ENCODE measurements around the gene UBQLN4.
"Not testable (repeated sequence)": the region's sequence is repeated elsewhere in the genome, so short reads cannot be mapped to it uniquely, and the experiment has no call there.

Gene UBQLN4

DNA sequence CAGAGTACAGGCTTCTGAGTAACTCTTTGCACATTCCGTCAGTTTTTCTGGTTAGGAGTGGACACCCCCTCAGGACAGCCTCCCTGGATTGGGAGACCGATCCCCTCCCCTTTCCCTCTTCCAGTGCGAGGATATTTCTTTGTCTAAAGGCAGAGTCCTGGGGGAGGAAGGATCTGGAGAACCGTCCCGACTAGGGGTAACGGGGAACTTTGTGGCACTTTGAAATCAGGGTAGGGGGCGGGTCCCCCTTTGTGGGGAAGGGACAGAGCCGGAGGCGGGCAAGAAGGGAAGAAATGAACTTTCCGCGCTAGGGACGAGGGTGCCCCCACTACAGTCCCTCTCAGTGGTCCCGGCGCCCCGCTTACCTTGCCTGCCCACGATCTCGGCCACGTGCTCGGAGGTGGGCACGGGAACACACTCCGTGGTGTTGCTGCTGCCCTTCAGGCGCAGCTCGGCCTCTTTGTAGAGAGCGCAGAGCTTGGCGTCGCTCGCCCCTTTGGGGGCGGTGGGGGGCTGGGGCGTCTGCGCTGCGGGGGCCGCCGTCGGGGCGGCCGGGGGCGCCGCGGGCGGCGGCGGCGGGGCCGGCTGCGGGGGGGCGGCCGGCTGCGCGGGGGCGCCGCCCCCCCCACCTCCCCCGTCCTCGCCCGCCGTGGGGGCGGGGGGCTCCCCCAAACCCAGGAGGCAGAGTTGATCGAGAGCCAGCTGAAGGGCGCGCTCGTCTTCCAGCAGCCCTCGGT, 27.8 kb upstream of the UBQLN4 start:
- no peak for DNase-seq (ENCODE audit: low read depth)

GRCh38 chr1:156080863-156081179, 27.2 kb upstream of the UBQLN4 start:
- DNase-seq (ENCODE audit: low read depth) = no peak

- DNase-seq (ENCODE audit: low read depth) = no peak
These were observed 26.8 kb upstream of the UBQLN4 start for GRCh38 chr1:156080241-156080862.

- no peak for DNase-seq (ENCODE audit: low read depth)
These were observed 26.2 kb upstream of the UBQLN4 start for GRCh38 chr1:156079762-156080161.

DNA sequence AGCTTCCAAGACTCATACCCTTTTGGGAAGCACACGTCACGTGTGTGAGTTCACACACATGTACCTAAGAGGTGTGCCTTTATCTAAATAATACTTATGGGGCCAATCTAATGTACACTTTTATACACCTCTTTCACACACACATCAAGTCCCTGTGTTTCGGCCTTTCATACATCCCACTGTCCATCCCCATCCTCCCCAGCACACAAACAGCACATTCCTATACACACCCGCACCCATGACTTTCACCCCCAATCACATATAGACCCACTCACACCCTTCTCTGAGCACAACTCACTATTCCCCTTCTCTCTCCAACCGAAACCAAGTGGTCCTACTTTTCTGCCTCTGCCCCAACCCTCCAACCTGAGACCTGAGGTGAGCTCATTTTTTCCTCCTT, 25.1 kb upstream of the UBQLN4 start:
- no peak for DNase-seq (ENCODE audit: low read depth)

DNA sequence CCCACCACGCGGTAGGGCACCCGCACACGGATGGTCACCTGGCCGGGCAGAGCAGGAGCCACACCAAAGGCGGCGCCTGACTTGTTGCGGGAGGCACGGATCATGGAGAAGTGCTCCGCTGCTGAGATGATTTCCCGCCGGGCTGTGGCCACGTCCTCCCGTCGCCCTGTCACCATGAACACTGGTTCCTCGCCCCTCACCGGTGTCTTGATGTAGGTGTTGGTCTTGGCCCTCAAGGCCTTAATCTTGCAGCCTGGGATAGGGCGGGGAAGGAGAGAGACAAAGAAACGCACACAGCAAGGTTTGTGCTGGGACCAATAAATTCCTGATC, 23.8 kb upstream of the UBQLN4 start:
- no peak for DNase-seq (ENCODE audit: low read depth)

- DNase-seq (ENCODE audit: low read depth) = no peak
These were observed 23.2 kb upstream of the UBQLN4 start for GRCh38 chr1:156076609-156077429.

GRCh38 chr1:156075775-156076204, 22.2 kb upstream of the UBQLN4 start:
- no peak for DNase-seq (ENCODE audit: low read depth)

GRCh38 chr1:156075162-156075561, 21.6 kb upstream of the UBQLN4 start:
- no peak for DNase-seq (ENCODE audit: low read depth)

DNA sequence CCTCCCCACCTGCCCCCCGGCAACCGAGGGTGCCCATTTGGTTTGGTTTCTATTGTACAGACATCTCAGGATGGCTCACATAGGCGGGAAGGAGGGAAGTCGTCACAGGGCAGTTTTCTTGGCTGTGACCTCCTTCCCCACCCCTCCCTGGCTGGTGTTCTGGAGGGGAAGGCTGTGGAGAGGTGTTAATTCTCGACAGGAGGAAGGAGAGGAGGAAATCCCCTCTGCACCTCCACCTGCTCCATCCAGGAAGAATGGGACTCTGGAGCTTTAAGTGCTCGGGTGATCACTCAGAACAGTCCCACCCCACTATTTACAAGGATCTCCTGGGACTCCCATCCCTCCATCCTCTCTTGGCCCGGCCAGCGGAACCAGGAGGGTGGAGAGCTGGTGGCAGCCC, 21.1 kb upstream of the UBQLN4 start:
- DNase-seq (ENCODE audit: low read depth) = no peak

- no peak for DNase-seq (ENCODE audit: low read depth)
These were observed 20.1 kb upstream of the UBQLN4 start for GRCh38 chr1:156073740-156074139.

- no peak for DNase-seq (ENCODE audit: low read depth)
These were observed 19.6 kb upstream of the UBQLN4 start for GRCh38 chr1:156073110-156073687.

DNA sequence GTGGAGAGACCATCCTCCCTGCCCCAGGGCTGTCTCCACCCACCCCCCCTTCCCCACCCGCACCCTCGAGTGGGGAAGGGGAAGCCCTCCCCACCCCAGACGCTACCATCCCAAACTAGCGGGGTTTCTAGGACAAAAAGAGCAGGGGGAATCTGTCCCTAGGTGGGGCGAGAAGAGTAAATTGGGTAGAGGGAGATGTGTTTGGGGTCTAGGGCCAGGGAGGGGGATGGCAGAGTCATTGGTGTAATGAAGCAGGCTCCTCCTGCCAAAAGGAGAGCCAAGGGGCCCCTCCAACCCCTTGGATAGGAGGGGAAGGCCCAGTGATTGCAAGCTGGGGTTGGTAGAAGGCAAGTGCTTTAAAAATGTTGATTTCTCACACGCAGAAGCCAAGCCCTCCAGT, 18.7 kb upstream of the UBQLN4 start:
- no peak for DNase-seq (ENCODE audit: low read depth)

GRCh38 chr1:156071332-156071816, 17.8 kb upstream of the UBQLN4 start:
- not testable (repeated sequence) for DNase-seq (ENCODE audit: low read depth)

DNA sequence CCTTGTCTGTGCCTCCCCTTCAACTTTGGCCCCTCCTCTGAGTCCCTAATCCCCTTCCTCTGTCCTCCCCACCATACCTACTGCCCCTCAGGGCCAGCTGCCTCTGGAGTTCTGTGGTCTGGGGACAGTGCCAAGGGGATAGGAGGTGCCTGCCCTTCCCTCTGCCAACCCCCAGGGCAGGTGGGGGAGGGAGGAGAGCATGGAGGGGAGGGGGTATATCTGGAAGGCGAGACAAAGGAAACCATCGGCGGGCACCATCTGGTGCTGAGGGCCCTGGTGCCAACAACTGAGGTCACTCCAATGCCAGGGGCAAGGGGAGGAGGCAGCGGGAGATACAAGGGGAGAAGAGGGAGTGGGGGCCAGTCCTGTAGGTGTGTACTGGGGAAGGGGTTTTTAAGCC, 16.9 kb upstream of the UBQLN4 start:
- DNase-seq (ENCODE audit: low read depth) = no peak

- no peak for DNase-seq (ENCODE audit: low read depth)
These were observed 16.2 kb upstream of the UBQLN4 start for GRCh38 chr1:156069490-156070455.

GRCh38 chr1:156067262-156067661, 13.7 kb upstream of the UBQLN4 start:
- DNase-seq (ENCODE audit: low read depth) = no peak

DNA sequence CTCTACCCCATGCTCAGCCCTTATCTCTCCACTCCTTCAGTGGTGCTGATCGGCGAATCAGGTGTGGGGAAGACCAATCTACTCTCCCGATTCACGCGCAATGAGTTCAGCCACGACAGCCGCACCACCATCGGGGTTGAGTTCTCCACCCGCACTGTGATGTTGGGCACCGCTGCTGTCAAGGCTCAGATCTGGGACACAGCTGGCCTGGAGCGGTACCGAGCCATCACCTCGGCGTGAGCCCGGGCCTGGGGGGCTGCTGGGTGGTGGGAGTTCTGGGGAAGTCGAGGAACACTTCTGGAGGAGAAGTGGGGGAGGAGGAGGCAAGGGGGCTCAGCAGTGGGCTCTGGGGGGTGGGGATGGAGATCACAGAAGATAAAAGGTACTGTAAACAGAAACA, 12.3 kb upstream of the UBQLN4 start:
- no peak for DNase-seq (ENCODE audit: low read depth)

GRCh38 chr1:156065212-156065611, 11.6 kb upstream of the UBQLN4 start:
- DNase-seq (ENCODE audit: low read depth) = no peak

GRCh38 chr1:156064615-156065014, 11.0 kb upstream of the UBQLN4 start:
- no peak for DNase-seq (ENCODE audit: low read depth)

- no peak for DNase-seq (ENCODE audit: low read depth)
These were observed 10.3 kb upstream of the UBQLN4 start for GRCh38 chr1:156063997-156064285.

GRCh38 chr1:156062189-156062588, 8.6 kb upstream of the UBQLN4 start:
- no peak for DNase-seq (ENCODE audit: low read depth)
